CD14-positive monocyte (primary cell): ENCODE measurements around the gene CDKN2D. TPM values are rescaled to one million over a fixed set of nuclear protein-coding genes. Genes with fewer than 3 reads are reported as not detected.

ENCODE experiments used
- DNase-seq, 3 donors: peaks; one replicate each; pipeline ENCODE4 v3.0.0-alpha.2; 2011 to 2022
- H2AFZ ChIP-seq: 2 replicates; pipeline ENCODE4 v1.6.0; 2012; ENCODE audit warnings: mild to moderate bottlenecking, low read depth, low read length, inconsistent platforms; ENCODE audit not compliant: insufficient read depth, poor library complexity, severe bottlenecking
- H3K27ac ChIP-seq, 2 donors: 1 replicate in 1 of 2; 2 replicates in 1 of 2; pipeline ENCODE4 v1.5.1; 2012 to 2013; ENCODE audit warnings: low read length in 2 of 2, control low read depth in 1 of 2, inconsistent platforms in 1 of 2, low read depth in 1 of 2, mild to moderate bottlenecking in 1 of 2
- H3K27me3 ChIP-seq, 2 donors: one replicate each; pipeline versions ENCODE4 v1.6.0 to v1.6.1; 2011 to 2013; ENCODE audit warnings: low read length in 2 of 2; ENCODE audit not compliant: control insufficient read depth in 2 of 2, insufficient read depth in 2 of 2
- H3K36me3 ChIP-seq, 2 donors: replicated peaks in 1 of 2; 1 replicate in 1 of 2; 2 replicates in 1 of 2; pipeline versions ENCODE4 v1.5.1 to v1.6.1; 2012 to 2013; ENCODE audit warnings: low read length in 2 of 2, control low read depth in 1 of 2, inconsistent platforms in 1 of 2, mild to moderate bottlenecking in 1 of 2; ENCODE audit not compliant: insufficient read depth in 2 of 2, control insufficient read depth in 1 of 2
- H3K4me1 ChIP-seq, 2 donors: 1 replicate in 1 of 2; 2 replicates in 1 of 2; pipeline versions ENCODE4 v1.5.1 to v1.6.1; 2012 to 2013; ENCODE audit warnings: low read length in 2 of 2, control low read depth in 1 of 2, inconsistent platforms in 1 of 2, mild to moderate bottlenecking in 1 of 2, moderate library complexity in 1 of 2; ENCODE audit not compliant: insufficient read depth in 2 of 2, control insufficient read depth in 1 of 2
- H3K4me2 ChIP-seq: replicated peaks from 2 replicates; pipeline ENCODE3; 2012; ENCODE audit warnings: low read length, moderate library complexity, mild to moderate bottlenecking; ENCODE audit not compliant: poor library complexity, severe bottlenecking; ENCODE audit errors: extremely low read depth
- H3K4me3 ChIP-seq, 3 experiments: fragments of 200-600 bp in 1 of 3; sonication (generic) in 1 of 3; replicated peaks in 1 of 3; 1 replicate in 2 of 3; 2 replicates in 1 of 3; pipeline ENCODE4 v1.5.1; 2011 to 2013; ENCODE audit warnings: low read length in 3 of 3, mild to moderate bottlenecking in 3 of 3, control low read depth in 2 of 3, low read depth in 2 of 3, inconsistent platforms in 1 of 3, moderate library complexity in 1 of 3
- H3K79me2 ChIP-seq: 2 replicates; pipeline ENCODE4 v1.6.0; 2012; ENCODE audit warnings: mild to moderate bottlenecking, control low read depth, inconsistent platforms, low read length, moderate library complexity; ENCODE audit not compliant: insufficient read depth
- H3K9ac ChIP-seq: 2 replicates; pipeline ENCODE4 v1.6.0; 2017; ENCODE audit warnings: low read length, mild to moderate bottlenecking; ENCODE audit not compliant: insufficient read depth, poor library complexity, severe bottlenecking
- H3K9me3 ChIP-seq, 2 donors: replicated peaks in 1 of 2; 1 replicate in 1 of 2; 2 replicates in 1 of 2; pipeline versions ENCODE4 v1.5.1 to v1.6.1; 2012 to 2013; ENCODE audit warnings: low read length in 2 of 2, control low read depth in 1 of 2; ENCODE audit not compliant: control insufficient read depth in 1 of 2, insufficient read depth in 1 of 2
- H4K20me1 ChIP-seq: 2 replicates; pipeline ENCODE4 v1.6.0; 2012; ENCODE audit warnings: mild to moderate bottlenecking, low read length, control low read depth, moderate library complexity; ENCODE audit not compliant: insufficient read depth
- H3K27ac Mint-ChIP-seq, 7 donors: one replicate each; pipeline ENCODE4 v1.8.0; 2020; ENCODE audit warnings: mild to moderate bottlenecking in 7 of 7, mixed read lengths in 7 of 7, moderate library complexity in 6 of 7, inconsistent platforms in 2 of 7
- H3K27me3 Mint-ChIP-seq, 3 donors: one replicate each; pipeline ENCODE4 v1.8.0; 2021 to 2022; ENCODE audit warnings: low read depth in 3 of 3, mild to moderate bottlenecking in 3 of 3, mixed read lengths in 3 of 3, moderate library complexity in 3 of 3, inconsistent platforms in 1 of 3
- H3K36me3 Mint-ChIP-seq, 2 donors: one replicate each; pipeline ENCODE4 v1.8.0; 2020; ENCODE audit warnings: mixed read lengths in 2 of 2, inconsistent platforms in 1 of 2, mild to moderate bottlenecking in 1 of 2
- H3K4me1 Mint-ChIP-seq: one replicate; pipeline ENCODE4 v1.8.0; 2020; ENCODE audit warnings: mild to moderate bottlenecking, mixed read lengths
- H3K4me3 Mint-ChIP-seq, 2 donors: one replicate each; pipeline ENCODE4 v1.8.0; 2020; ENCODE audit warnings: mild to moderate bottlenecking in 2 of 2, mixed read lengths in 2 of 2, moderate library complexity in 1 of 2
- H3K9me3 Mint-ChIP-seq, 7 donors: one replicate each; pipeline ENCODE4 v1.8.0; 2020 to 2022; ENCODE audit warnings: mixed read lengths in 7 of 7, mild to moderate bottlenecking in 6 of 7, moderate library complexity in 6 of 7, inconsistent platforms in 2 of 7
- CTCF ChIP-seq: fragments of 200-600 bp; IDR thresholded peaks from one replicate; pipeline ENCODE4 v1.8.0; 2022; ENCODE audit warnings: antibody characterized with exemption, mild to moderate bottlenecking
- WGBS: methylation state at CpG from one replicate; pipeline ENCODE4 v1.1.5; 2013; ENCODE audit warnings: missing lambda C conversion rate; ENCODE audit not compliant: insufficient coverage; 5-methylcytosine and 5-hydroxymethylcytosine counted together
- intact Hi-C, 2 donors: fragments of 100-400 bp; cut with micrococcal nuclease; formaldehyde crosslinking; loops; one replicate each; pipeline versions ENCODE4 v1.15.0 to v1.15.1; 2023
- polyA plus RNA-seq, 3 donors: library from polyadenylated mRNA; depleted of rRNA in 1 of 3; unstranded in 2 of 3; stranded (reverse) in 1 of 3; fragments of 300-500 nt in 2 of 3; fragments of >200 nt in 1 of 3; fragmentation: Illumina TruSeq in 2 of 3; gene quantifications; 1 replicate in 2 of 3; 2 replicates in 1 of 3; pipeline ENCODE4 v1.2.3, GENCODE V29; 2012 to 2021

The CDKN2D gene
- polyA plus RNA-seq, 3 donors: 115 to 166 (median 130) TPM

GRCh38 chr19:10519421-10519820 is 49.4 kb downstream of the CDKN2D start:
- Histone ChIP-seq H3K4me3 (no peak overlapping the region), H3K9me3 (peaks cover 0 to 32% of the 10 kb centered on the region in 2 donors), H3K27ac (no peak overlapping the region), H2AFZ (no peak overlapping the region), H3K4me1 (peaks cover 16 to 25% of the 10 kb centered on the region in 2 donors), H3K4me2 (no peak overlapping the region), H3K36me3 (no peaks in the 10 kb centered on the region), H3K79me2 (no peaks in the 10 kb centered on the region), H4K20me1 (no peaks in the 10 kb centered on the region), H3K9ac (no peak overlapping the region), H3K27me3 (peaks cover 37 to 62% of the 10 kb centered on the region in 2 donors)
- 88% methylated on average over 7 of the region's 7 CpGs for WGBS
- no peak for DNase-seq
- intact Hi-C loops: no loop called here
- Mint-ChIP-seq H3K36me3 (peaks cover 0 to 12% of the 10 kb centered on the region in 2 donors), H3K27me3 (peaks cover 54 to 71% (median 66%) of the 10 kb centered on the region in 3 donors), H3K27ac (peak overlapping the region in 1 of 7 donors; percentile 16), H3K9me3 (peaks cover 0 to 18% (median 9%) of the 10 kb centered on the region in 7 donors), H3K4me1 (peaks cover 25% of the 10 kb centered on the region), H3K4me3 (peak overlapping the region in 1 of 2 donors; percentile 86)
- TF ChIP-seq CTCF: no peak

GRCh38 chr19:10518444-10519361 is 50.1 kb downstream of the CDKN2D start:
- H3K27ac Mint-ChIP-seq: peak overlapping the region in 1 of 7 donors; percentile 52
- H3K79me2 ChIP-seq: no peaks in the 10 kb centered on the region
- no peak for DNase-seq
- intact Hi-C loops: no loop called here
- H3K27me3 Mint-ChIP-seq: peaks cover 59 to 78% (median 69%) of the 10 kb centered on the region in 3 donors
- H3K27ac ChIP-seq: no peak overlapping the region
- H3K4me3 Mint-ChIP-seq: peak overlapping the region; percentile 55 to 86
- peaks cover 27% of the 10 kb centered on the region for H3K4me1 Mint-ChIP-seq
- peak overlapping the region; percentile 46 for H3K4me2 ChIP-seq
- no peaks in the 10 kb centered on the region for H3K36me3 ChIP-seq
- no peak overlapping the region for H3K9ac ChIP-seq
- H2AFZ ChIP-seq: no peak overlapping the region
- peaks cover 16 to 32% of the 10 kb centered on the region in 2 donors for H3K4me1 ChIP-seq
- H3K9me3 ChIP-seq: peaks cover 0 to 40% of the 10 kb centered on the region in 2 donors
- peaks cover 0 to 18% (median 10%) of the 10 kb centered on the region in 7 donors for H3K9me3 Mint-ChIP-seq
- H4K20me1 ChIP-seq: no peaks in the 10 kb centered on the region
- no peak for TF ChIP-seq CTCF
- H3K4me3 ChIP-seq: no peak overlapping the region
- WGBS: 11% methylated on average over 30 of the region's 33 CpGs
- H3K36me3 Mint-ChIP-seq: peaks cover 0 to 14% of the 10 kb centered on the region in 2 donors
- peaks cover 40 to 69% of the 10 kb centered on the region in 2 donors for H3K27me3 ChIP-seq
